Fibroblast of skin of left biceps (primary cell): Measurements from ENCODE around the gene DCXR.
"Not testable (repeated sequence)": the region's sequence is repeated elsewhere in the genome, so short reads cannot be mapped to it uniquely, and the experiment has no call there.

Experiments
- DNase-seq, 2 experiments: peaks; one replicate each; pipeline ENCODE4 v3.0.0-alpha.2; 2013; ENCODE audit warnings: low read depth in 2 of 2

The DCXR gene

GRCh38 chr17:82039695-82040299 is 2.3 kb upstream of the DCXR start:
- no peak for DNase-seq

- DNase-seq = not testable (repeated sequence)
Observed at GRCh38 chr17:82038796-82039409, 1.4 kb upstream of the DCXR start.

GRCh38 chr17:82037889-82038195 is 345 bp upstream of the DCXR start:
- no peak for DNase-seq

- no peak for DNase-seq
Observed at GRCh38 chr17:82036634-82037091, 834 bp downstream of the DCXR start.

- no peak for DNase-seq
Observed at GRCh38 chr17:82035956-82036633, 1.4 kb downstream of the DCXR start.

- DNase-seq = no peak
Observed at GRCh38 chr17:82035488-82035887, 2.0 kb downstream of the DCXR start.

- DNase-seq = no peak
Observed at GRCh38 chr17:82034371-82035011, 3.0 kb downstream of the DCXR start.

- no peak for DNase-seq
Observed at GRCh38 chr17:82033359-82034085, 4.0 kb downstream of the DCXR start.

- no peak for DNase-seq
Observed at GRCh38 chr17:82031885-82032627, 5.4 kb downstream of the DCXR start.

- DNase-seq = no peak
Observed at GRCh38 chr17:82031303-82031884, 6.1 kb downstream of the DCXR start, which contains the start of gene RAC3. Gene RAC3, plus strand, starts transcription at chr17:82031678. Its CDS starts 84 bp downstream, at chr17:82031762.

GRCh38 chr17:82030470-82031302 is 6.8 kb downstream of the DCXR start:
- peak; percentile 30 to 33 for DNase-seq

- DNase-seq = no peak
Observed at GRCh38 chr17:82029990-82030469, 7.5 kb downstream of the DCXR start.

- no peak for DNase-seq
Observed at GRCh38 chr17:82029391-82029790, 8.1 kb downstream of the DCXR start.

GRCh38 chr17:82028966-82029365 is 8.5 kb downstream of the DCXR start:
- DNase-seq = no peak

GRCh38 chr17:82028246-82028645 is 9.3 kb downstream of the DCXR start:
- no peak for DNase-seq

- no peak for DNase-seq
Observed at GRCh38 chr17:82025401-82026107, 11.9 kb downstream of the DCXR start.

GRCh38 chr17:82024859-82025258 is 12.6 kb downstream of the DCXR start:
- no peak for DNase-seq

GRCh38 chr17:82023447-82024241 is 13.9 kb downstream of the DCXR start:
- no peak for DNase-seq
